Stimulated activated CD8-positive, alpha-beta memory T cell treated with anti-CD3 and anti-CD28 coated beads, Interleukin-15, amount 100 ng/mL, for 4 hours (primary cell): ENCODE data around the gene PDCD4.
"Not testable (repeated sequence)": the region's sequence is repeated elsewhere in the genome, so short reads cannot be mapped to it uniquely, and the experiment has no call there.

Experiments
- DNase-seq, 2 donors: peaks; one replicate each; pipeline ENCODE4 v3.0.0-alpha.2; 2020; ENCODE audit warnings: low read depth in 2 of 2

The PDCD4 gene

DNA sequence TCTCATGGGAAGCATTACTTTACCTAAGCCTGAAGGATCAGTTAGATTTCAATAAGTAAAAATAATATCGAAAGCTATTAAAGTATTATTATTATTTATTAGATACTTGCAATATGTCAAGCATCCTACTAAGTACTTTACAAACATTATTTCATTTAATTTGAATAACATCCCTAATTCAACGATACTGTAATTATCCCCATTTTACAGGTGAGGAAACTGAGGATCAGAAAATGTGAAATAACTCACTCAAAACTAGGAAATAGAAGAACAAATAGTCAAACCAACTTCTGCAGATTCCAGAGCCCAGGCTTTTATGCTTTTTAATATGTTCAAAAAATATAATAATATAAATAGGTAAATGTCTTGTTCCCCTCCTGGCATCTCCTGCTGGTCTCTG, 10.3 kb upstream of the PDCD4 start:
- no peak for DNase-seq

GRCh38 chr10:110861930-110862649, 9.6 kb upstream of the PDCD4 start:
- no peak for DNase-seq

- no peak for DNase-seq
Observed at GRCh38 chr10:110862961-110863360, 8.8 kb upstream of the PDCD4 start.

GRCh38 chr10:110863361-110863760, 8.4 kb upstream of the PDCD4 start:
- no peak for DNase-seq

DNA sequence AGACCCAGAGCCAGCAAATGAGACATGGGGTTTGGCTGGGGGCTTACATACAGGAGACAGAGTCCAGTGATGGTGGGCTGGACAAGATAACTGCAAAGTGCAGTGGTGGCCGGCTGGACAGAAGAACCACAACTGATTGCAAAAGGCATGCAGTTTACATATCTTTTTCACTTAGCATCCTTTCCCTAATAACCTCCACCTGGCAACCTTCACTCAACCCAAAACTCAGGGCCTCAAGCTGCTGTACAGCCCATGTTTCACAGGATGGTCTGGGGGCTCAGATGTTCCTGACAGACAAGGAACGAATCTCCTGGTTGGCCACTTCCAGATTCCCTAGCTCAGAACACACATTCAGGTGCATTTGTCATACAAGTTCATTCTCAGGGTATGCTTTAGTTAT, 7.8 kb upstream of the PDCD4 start:
- no peak for DNase-seq

DNA sequence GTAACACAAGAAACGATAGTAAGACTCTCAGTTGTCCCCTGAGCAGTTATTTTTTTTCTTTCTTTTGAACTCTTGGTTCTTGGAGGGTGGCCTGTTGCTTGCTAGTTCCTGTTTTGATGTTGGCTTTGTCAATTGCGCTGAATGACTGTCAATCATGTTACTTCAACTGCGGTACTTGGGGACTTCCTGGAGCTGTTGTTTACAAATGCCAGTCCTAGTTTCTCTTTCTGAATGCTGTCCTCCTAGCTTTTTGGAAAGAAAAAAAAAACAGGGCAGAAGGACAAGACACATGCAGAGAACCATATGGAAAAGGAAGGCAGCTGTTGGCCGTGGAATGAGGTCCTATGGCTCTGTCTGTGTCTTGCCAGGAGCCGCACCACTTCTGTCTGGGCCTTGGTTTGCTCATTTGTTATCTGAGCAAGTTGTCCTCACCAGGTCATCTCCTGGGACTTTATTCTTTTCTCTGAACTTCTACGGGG, 7.0 kb upstream of the PDCD4 start:
- DNase-seq, result no peak

DNA sequence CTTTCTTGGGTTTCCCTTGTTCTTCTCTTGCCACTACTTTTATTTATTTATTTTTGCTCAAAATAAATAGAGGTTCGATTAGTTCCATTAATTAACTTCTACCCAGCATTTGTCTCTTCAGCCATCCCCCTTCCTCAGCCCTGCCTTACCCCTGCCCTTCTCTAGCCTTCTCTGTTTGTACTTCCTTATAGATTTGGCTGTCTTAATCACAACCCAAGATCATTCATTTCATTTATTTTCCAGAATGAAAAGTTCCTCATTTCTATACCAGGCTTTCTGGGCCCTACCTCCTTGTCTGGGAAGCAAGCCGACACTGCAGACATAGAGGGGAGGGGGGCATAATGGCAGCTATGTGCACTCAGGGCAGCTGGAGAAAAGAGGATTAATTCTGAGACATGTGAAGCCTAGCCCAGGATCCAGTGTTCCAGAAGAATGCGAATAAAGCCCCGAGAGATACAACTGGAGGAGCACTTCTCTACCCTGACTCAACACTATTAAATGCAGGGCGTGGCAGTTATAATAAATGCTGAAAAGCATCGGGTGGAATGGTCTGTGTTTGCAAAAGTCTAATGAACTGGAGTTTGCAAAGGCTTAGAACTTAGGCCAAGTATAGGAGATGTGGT, 6.4 kb upstream of the PDCD4 start:
- DNase-seq, result no peak

DNA sequence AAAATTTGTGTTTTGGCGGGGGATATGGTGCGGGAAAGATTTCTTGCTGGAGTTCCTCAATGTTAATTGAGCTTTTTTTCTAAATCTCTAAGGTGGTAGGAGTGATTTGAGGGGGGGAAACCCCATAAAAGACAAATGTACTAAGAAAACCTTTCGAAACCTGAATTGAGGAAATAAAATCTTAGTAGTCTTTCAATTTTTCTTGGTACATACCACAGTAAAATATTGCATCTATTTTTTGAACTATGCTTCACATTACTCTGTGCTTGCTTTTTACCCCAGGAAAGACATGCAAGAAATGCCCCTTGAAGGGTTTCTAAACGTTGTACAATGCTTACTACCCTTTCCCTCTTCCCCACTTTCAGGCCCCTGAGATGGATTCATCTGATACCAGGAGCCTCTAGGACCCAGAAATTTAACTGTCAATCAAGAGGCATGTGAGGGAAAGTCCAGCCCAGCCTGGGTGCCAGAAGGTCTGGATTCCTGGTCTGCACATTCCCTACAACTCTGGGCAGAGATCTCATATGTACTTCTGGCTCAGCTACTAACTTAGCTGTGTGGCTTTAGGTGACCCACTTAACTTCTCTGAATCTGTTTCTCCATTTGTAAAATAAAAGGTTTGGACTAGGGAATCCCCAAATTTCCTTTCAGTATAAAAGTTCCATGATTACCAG, 5.8 kb upstream of the PDCD4 start:
- DNase-seq, result no peak

DNA sequence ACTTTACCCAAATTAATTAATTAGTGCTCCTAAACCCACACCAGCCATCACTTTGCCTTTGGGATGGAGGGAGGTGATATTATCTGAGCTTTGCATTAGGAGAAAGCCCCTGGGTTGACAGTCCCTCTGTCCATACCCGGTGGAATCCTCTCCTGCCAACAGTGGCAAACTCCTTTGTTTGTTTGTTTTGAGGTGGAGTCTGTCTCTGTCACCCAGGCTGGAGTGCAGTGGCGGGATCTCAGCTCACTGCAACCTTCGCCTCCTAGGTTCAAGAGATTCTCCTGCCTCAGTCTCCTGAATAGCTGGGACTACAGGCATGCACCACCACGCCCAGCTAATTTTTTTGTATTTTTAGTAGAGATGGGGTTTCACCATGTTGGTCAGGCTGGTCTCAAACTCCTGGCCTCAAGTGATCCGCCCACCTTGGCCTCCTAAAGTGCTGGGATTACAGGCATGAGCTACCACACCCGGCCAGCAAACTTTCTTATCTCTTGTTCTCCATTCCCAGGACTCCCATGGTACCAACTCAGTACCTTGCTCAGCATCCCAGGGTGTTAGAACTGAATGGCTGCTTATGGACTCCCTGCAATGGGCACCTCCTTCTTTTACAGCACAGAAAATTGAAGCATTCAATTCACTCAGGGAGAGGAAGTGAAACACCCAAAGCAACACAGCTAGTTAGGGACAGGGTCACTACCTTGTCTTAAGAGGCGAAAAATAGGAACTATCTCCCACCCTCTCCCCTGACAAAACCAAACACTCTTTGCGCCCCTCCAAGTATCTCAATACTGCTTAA, 4.5 kb upstream of the PDCD4 start:
- not testable (repeated sequence) for DNase-seq

GRCh38 chr10:110867807-110868465, 3.8 kb upstream of the PDCD4 start:
- DNase-seq, result no peak

- DNase-seq, result no peak
Observed at GRCh38 chr10:110868981-110869380, 2.7 kb upstream of the PDCD4 start.

GRCh38 chr10:110870823-110871297, 868 bp upstream of the PDCD4 start:
- no peak for DNase-seq

DNA sequence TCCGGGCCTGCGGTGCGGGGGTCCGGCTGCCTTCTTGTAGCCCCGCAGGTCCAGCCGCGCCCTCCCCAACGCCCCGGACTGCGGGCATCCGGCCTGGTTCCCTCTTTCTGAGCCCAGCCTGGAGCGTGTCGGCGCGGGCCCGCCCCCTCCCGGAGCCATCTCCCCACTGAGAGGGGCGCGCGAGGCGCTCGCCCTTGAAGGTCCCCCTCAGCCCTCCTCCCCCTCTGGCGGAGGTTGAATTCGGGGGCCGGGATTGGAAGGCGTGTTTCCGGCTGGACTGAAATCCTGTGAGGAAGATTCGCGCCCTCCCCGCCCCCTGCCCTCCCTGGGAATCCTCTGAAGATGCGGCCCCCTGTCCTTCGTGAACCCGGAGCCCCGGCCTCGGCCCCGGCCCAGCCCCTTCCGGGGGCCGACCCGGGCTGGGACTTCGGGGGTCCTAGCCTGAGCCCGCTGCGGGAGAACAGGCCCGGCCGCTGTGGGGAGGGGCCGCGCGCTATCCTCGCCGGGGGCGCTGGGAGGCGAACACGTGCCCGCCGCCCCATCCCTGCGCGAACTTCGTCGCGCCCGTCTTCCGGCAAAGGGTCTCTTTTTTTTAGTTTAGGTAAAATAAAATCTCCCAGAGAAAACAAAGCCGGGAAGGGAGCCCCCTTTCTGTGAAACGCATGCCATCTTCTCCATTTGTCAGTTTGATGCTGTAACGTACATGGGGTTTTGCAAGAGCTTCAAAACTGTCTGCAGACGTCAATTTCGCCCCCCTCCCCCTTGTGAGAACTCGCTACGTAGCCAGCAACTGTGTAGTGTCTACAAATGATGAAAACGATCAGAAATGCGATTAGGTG, 636 bp downstream of the PDCD4 start:
- peak; percentile 49 to 60 for DNase-seq

- no peak for DNase-seq
Observed at GRCh38 chr10:110872984-110873923, 1.5 kb downstream of the PDCD4 start.

DNA sequence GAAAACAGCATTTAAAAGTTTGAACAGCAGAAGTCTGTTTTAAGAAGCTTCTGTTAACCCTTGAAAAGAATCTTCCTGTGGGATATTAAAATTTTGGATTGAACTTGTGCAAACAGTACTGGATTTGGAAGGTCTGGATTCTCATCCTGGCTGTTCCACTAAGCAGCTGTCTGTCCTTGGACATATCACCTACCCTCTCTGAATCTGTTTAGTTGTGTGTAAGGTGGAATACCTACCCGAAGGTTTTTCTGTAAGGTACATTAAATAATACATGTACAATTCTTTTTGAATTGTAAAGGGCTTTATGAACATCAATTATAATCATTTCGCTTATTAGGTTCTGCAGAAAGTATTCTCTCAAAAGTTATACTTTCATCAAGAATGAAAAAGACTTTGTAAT, 2.2 kb downstream of the PDCD4 start:
- DNase-seq, result no peak

DNA sequence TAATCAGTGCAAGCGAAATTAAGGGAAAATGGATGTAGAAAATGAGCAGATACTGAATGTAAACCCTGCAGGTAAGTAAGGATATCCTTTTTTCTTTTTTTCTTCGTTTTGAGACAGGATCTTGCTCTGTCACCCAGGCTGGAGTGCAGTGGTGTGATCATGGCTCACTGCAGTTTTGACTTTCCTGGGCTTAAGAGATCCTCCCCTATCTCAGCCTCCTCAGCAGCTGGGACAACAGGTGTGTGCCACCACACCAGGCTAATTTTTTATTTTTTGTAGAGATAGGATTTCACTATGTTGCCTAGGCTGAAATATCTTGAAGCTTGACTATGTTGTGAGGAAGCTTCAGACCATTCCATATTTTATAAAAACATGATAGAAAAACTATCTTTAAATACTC, 4.3 kb downstream of the PDCD4 start:
- no peak for DNase-seq

GRCh38 chr10:110876788-110877187, 5.1 kb downstream of the PDCD4 start:
- DNase-seq, result no peak

GRCh38 chr10:110880012-110880411, 8.3 kb downstream of the PDCD4 start:
- no peak for DNase-seq

DNA sequence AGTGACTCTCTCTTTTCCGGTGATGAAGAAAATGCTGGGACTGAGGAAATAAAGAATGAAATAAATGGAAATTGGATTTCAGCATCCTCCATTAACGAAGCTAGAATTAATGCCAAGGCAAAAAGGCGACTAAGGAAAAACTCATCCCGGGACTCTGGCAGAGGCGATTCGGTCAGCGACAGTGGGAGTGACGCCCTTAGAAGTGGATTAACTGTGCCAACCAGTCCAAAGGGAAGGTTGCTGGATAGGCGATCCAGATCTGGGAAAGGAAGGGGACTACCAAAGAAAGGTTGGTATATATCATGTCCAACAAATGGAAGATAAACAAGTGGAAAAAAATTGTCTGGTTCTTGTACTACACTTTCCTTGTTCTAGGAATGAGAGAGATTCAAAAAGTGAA, 9.5 kb downstream of the PDCD4 start:
- DNase-seq, result no peak
